GM23248 (cell line): Measurements from ENCODE around the gene FAM241B.

ENCODE experiments used
- EZH2 ChIP-seq: fragments of 200-600 bp; sonication (generic); IDR thresholded peaks from 2 replicates; pipeline ENCODE4 v1.6.1; 2018; ENCODE audit warnings: antibody characterized with exemption, mild to moderate bottlenecking; ENCODE audit not compliant: insufficient read depth, poor library complexity, severe bottlenecking
- EZH2phosphoT487 ChIP-seq: fragments of 200-600 bp; sonication (generic); IDR thresholded peaks from 2 replicates; pipeline ENCODE4 v1.6.1; 2018; ENCODE audit warnings: antibody characterized with exemption, moderate library complexity, mild to moderate bottlenecking, low read depth; ENCODE audit not compliant: insufficient read depth

DNA sequence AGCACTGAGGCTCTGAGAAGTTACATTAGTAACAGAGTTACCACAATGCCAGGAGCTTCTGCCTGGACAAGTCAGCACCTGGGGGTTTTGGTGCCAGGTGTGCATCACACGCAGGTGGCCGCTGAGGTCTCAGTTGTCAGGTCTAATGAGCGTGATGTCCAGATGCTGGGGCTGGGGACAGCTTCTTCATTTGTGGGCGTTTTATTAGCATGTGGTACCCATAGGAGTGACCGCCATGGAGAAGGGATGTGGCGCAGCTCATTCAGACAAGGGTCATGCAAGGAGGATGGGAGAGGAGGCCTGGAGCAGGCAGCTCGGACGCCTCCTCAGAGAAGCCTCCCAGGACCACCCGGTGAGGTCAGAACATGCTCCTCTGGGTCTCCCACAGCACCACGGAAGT lies 27.8 kb downstream of the FAM241B start:
- TF ChIP-seq EZH2 (no peak), EZH2phosphoT487 (no peak)
